CD4-positive, alpha-beta T cell treated with Interleukin-15 for 4 hours (primary cell): ENCODE measurements around the gene TBXA2R.
"Not testable (repeated sequence)": the region's sequence is repeated elsewhere in the genome, so short reads cannot be mapped to it uniquely, and the experiment has no call there.

ENCODE experiments used
- DNase-seq: peaks from one replicate; pipeline ENCODE4 v3.0.0-alpha.2; 2020; ENCODE audit warnings: low spot score

Gene TBXA2R

DNA sequence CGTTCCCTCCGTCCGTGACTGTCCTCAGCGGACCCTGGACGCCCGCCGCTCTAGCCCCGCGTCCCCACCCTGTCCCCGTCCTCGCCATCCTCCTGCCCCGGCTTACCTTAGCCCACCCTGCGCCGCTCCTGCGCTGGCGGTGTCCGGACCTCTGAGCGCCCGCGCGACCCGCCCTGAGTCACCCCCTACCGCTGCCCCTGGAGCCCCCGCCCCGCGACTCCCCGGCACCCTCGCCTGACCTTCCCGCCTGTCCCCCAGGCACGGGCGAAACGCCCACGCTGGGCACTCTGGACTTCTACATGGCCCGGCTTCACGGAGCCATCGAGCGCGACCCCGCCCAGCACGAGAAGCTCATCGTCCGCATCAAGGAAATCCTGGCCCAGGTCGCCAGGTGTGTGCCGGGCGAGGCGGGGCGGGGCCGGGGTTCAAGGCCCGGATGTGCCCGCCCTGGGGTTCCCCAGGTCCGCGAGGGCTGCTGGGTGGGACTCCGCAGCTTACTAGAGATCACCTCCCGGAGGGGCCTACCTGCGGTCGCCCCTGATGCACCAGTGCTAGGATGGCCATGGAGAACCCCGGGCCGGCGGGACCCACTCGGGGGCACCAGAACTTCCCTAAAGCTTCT is 28.8 kb downstream of the TBXA2R start:
- DNase-seq = no peak

DNA sequence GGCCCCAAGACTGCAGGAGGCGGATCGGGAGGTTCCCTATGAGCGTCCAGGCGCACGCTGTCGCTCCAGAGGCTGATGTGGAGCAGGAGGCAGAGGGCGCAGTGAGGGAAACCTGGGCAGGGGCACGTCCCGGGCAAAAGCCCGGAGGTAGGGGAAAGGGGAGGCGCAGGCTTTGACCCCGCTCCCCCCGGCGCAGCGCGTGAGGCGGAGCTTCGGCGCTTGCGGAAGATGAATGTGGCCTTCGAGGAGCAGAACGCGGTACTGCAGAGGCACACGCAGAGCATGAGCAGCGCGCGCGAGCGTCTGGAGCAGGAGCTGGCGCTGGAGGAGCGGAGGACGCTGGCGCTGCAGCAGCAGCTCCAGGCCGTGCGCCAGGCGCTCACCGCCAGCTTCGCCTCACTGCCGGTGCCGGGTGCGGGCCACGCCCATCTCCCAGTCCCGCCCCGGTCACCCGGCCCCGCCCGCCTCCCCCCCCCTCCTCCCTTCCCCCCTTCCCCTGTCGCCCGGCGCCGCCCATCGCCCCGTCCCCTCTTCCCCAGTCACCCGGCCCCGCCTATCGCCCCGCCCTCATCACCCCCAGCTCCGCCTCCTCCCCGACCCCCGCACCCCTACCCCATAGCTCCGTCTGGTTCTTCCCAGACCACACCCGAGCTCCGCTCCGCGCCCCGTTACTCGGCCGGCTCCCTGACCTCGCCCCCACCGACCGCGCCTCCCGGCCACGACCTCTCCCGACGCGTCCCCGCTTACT is 29.8 kb downstream of the TBXA2R start:
- no peak for DNase-seq

DNA sequence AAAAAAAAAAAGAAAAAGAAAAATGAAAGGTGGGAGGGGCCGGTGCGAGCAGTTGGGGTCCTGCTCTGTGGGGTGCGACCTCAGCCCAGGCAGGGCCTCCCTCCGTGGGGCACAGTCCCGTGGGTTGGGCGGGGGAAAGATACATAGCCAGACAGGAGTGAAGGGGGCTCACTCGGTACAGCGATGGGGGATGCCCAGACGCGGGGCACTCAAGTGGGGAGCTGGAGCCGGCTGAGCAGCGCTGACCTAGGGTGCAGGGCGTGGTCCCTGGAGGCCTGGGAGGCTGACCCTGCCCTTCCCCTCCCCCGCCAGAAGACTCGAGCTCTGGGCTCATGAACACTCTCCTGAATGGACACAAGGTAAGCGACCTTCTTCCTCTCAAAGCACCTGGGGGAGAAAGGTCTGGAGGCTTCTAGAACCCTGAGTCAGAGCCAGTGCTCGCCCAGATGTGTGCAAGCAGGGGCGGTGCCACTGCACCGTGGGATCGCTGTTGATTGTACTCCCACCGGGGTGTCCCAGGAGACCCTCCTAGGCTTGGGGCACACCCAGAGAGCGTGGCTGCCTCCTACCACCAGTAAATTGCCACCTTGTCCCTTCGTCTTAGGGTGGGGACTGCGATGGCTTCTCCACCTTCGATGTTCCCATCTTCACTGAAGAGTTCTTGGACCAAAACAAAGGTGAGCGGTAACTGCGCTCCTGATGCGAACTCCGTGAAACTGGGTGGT is 30.6 kb downstream of the TBXA2R start:
- DNase-seq = no peak

DNA sequence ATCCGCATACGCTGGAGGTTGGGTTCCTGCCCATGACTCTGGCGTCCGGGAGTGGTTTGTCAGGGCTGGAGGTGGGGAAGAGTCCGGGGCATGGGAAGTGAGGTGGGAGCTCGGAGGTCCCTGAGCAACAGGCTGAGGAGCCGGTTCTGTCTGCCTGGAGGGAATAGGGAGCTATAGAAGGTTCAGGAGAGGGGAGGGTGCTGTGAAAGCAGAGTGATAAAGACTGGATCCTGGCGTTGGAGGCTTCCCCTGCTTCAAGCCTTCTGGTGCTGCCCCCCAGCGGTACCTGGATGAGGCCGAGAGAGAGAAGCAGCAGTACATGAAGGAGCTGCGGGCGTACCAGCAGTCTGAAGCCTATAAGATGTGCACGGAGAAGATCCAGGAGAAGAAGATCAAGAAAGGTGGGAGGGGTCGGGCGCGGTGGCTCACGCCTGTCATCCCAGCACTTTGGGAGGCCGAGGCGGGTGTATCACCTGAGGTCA is 31.4 kb downstream of the TBXA2R start:
- DNase-seq = peak; percentile 9

DNA sequence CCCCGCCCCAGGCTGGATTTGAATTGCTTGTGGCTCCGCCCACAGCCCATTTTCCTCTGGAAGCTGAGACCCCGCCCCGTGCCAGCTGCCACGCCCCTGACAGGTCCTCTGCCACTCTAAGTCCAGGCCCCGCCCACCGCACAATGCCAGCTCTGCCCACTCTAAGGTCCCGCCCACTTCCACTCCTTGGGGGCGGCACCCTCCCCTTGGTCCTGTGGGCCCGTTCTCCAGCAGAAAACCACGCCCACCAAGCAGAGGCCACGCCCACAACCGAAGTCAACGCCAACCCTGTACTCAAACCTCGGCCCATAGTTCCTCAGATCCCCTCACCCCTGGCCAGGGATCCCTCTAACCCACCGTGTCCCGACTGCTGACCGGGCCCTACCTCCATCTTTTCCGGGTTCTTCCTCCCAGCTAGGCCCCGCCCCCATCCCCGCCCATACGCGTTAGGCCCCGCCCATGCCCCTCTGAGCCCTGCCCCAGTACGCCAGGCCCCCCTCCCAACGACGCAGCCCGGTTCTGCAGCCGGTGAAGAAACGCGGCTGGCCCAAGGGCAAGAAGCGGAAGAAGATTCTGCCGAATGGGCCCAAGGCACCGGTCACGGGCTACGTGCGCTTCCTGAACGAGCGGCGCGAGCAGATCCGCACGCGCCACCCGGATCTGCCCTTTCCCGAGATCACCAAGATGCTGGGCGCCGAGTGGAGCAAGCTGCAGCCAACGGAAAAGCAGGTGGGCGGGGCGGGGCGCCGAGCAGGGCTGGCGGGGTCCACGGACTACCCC is 32.6 kb downstream of the TBXA2R start:
- DNase-seq = peak; percentile 73

DNA sequence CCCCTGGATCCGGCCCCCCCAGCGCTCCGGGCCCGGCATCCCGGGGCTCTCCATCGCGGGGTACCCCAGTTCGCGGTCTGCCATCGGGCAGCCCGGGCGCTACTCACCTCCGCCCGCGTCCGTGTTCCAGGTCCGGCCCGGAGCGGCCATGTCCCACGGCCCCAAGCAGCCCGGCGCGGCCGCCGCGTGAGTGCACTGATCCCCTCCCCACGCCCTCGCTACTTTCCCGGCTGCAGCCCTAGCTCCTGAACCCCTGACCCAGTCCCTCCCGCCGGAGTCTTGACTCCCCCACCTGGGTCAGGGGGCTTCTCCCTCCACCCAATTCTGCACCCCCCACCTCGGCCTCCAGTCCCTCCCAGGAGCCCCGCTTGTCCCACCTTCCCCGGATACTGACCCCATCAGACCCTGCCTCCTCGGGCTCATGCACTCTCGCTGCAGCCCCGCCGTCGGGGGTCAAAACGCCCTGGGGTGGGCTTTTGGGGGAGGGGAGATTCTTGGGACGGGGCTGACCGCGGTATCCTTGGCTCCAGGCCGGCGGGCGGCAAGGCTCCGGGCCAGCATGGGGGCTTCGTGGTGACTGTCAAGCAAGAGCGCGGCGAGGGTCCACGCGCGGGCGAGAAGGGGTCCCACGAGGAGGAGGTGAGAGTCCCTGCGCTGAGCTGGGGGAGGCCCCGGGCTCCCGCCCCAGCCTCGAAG is 33.4 kb downstream of the TBXA2R start:
- no peak for DNase-seq

DNA sequence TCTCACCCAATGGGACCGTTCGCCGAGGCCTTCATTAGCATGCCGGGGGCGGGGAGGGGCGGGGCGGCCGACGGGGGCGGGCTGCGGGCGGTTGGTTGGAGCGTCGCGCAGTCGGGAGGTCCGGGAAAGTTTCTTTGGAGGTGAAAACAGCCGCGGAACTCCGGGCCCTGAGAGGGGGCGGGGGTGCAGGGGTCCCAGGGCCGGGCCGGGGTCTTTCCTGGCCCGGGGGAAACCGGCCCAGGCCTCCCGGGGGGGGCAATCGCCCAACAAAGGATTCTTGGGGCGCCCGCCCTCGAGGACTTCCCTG is 33.9 kb downstream of the TBXA2R start, which contains the start of gene HMG20B:
HMG20B (plus strand) TSS at position 90 of the 307 bp plus-strand sequence. CDS start 366 bp downstream, outside the sequence.
- DNase-seq = no peak

DNA sequence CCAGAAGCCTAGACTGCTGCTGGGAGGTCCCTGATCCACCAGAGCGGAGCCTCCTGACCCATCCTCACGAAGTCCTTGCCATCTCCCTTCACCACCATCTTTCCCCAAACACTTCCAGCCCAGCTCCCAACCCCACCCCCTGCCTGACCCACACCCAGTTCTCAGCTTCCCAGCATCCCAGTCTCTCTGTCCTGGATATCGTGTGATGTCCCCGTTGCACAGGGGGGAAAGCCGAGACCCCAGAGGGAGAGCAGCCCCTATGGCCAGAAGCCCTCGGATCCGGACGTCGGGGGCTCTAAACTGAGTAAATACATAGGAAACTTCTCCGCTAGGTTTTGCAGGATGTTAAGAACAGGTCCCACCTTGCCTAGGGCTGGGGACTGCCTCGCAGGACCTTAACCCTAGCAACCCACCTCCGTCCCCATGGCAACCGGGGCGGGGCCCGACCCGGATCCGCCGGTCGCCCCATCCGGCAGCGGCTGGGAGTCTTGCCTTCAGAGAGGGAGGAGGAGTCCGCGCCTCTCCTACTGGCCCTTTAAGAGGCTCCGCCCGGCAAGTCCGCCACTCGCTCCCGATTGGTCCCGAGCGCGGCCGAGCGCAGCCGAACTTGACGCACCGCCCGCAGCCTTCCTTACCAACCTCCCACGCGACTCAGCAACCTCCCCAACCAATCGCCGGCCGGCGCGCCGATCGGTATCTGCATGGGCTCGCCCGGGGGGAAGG is 34.4 kb downstream of the TBXA2R start:
- peak; percentile 99 for DNase-seq

DNA sequence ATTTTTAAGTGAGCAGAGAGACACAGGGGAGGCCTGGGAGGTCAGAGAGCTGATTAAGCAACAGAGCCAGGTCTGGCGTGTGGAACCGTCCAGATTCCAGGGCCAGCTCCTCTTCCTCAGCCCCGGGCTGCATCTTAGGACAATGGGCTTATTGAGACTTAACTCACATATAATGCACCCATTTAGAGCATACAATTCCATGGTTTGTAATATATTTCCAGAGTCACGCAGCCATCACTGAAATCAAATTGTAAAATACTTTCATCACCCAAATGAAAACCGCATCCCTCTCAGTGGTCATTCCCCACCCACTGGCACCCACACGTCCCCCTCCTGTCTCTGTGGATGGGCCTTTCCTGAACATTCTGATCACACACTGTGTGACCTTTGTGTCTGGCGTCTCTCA is 36.1 kb downstream of the TBXA2R start:
- DNase-seq = no peak

DNA sequence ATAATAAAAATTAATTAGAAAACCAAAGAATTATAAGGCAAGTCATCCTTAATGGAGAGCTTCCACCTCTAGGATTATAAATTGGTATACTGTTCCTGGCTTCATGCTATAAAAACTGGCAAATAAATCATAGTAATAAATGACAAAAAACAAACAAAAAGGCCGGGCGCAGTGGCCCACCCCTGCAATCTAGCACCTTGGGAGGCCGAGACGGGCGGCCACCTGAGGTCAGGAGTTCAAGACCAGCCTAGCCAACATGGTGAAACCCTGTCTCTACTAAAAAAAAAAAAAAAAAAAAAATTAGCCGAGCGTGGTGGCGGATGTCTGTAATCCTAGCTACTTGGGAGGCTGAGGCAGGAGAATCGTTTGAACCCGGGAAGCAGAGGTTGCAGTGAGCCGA is 36.6 kb downstream of the TBXA2R start:
- DNase-seq = not testable (repeated sequence)

DNA sequence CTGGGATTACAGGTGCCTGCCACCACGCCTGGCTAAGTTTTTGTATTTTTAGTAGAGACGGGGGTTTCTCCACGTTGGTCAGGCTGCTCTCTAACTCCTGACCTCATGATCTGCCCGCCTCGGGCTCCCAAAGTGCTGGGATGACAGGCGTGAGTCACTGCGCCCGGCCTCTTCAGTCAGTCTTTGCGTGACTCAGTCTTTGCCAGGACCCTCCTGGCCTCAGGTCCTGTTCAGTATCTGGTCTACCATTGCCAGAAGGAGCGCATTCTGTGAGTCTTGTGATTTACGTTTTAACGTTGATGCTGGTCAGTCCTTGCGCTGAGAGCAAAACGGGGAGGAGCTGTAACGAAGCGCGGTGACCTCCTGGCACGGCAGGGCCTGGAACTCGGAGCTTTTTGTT is 41.5 kb downstream of the TBXA2R start:
- no peak for DNase-seq

DNA sequence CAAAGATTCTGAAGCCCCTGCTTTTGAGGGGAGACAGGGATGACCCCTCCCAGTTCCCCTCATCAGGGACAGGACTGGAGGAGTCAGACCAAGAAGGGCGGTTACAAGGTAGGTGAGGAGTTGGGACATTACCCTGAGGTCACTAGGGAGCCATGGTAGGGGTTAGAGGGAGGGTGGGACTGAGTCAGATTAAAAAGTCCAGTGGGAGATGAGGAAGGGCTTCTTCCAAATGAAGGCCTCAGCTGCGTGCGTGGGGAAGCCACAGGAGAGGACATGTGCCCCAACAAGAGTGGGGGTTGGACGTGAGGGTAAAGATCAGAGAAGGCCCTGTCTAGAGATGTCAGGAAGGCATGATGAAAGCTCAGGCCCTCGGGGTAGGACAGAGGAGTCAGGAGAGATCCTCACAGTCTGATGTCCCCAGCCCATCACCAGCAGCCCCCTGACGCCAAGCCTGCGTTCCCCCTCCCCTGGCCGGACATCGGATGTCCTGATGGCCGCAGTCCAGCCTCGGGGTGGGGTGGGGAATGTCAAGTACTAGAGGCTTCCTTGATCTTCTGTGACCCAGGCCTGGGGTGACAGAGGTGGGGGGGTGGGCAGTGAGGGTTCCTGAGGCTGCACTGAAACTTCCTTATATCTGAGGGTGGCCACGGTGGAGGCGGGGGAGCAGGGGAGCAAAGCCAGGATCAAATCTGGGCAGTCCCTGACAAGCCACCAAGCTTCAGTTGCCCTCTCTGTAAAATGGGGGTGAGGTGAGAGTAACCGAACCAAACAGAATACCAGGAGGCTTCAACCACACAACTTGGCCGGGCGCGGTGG is 42.8 kb downstream of the TBXA2R start:
- DNase-seq = no peak

DNA sequence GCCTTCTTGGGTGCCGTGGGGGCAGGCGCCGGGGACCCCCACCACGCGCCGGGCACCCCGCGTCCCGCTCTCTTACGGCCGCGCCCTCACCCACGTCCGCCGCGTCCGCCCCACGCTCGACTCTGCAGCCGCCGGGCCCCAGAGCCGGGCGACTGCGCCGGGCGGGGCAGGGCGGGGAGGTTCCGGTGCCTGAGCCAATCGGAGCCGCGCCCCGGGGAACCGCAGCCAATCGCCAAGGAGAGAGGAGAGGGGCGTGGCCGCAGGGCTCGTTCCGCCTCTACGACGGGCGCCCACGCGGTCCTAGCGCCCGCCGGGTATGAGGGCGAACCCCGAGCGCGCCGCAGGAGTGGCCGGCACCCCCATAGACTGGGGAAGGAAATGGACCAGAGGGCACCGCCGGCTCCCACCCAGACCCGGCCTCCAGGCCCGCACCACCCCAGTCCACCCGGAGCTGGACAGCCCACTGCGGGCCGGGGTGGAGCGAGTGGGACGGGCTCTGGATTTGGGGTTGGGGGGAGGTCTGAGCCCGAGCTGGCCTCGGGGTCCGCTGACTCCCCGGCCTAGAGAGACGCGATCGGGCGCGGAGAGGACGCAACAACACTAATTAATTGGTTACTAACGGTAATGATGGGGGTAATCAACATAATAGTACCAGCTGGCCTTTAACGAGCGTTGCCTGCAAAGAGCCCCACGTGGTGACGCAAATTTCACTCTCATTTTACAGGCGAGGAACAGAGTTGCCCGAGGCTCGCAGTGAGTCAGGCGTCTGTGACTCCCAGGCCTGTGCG is 49.0 kb downstream of the TBXA2R start, which contains the start of gene MFSD12:
MFSD12 (minus strand) TSS at position 126 of the 788 bp plus-strand sequence. CDS start 183 bp downstream, outside the sequence.
- DNase-seq = peak; percentile 95

DNA sequence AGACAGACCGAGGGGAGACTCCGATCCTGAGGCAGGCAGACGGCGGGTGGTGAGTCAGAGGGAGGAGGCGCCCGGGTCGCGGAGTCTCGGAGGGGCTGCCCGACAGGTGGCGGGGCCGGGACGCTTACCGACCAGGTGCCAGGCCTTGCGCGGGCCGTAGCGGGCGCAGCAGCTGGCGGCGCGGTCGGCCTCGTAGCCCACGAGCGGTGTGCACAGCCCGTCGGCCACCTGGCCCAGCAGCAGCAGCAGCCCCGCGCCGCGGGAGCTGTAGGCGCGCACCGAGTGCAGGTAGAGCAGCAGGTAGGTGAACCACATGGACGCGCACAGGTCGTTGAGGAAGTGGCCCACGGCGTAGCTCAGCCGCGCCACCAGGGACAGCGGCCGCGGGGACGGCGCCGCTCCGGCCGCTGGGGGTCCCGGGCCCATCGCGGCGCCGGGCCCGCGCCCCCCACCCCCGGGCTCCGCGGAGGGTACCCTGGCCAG is 49.7 kb downstream of the TBXA2R start:
- peak; percentile 59 for DNase-seq

DNA sequence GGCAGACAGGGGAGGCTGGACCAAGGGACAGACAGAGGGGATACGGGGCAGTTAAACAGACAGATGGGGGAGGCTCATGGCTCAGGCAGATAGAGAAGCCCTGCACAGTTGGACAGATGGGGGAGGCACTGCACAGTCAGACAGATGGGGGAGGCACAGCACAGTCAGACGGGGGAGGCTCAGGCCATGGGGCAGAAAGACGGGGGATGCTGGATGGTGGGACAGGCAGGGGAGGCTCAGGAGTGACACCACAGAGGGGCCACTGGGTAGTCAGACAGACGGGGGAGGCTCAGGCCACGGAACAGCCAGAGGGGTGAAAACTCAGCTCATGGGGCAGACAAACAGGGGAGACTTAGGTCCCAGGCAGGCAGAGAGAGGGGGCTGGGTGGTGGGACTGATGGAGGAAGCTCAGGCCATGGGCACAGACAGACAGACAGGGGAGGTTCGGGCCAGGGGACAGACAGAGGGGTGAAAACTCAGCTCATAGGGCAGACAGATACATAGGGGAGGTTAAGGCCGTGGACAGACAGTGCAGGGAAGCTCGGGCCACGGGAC is 50.2 kb downstream of the TBXA2R start:
- DNase-seq = no peak

DNA sequence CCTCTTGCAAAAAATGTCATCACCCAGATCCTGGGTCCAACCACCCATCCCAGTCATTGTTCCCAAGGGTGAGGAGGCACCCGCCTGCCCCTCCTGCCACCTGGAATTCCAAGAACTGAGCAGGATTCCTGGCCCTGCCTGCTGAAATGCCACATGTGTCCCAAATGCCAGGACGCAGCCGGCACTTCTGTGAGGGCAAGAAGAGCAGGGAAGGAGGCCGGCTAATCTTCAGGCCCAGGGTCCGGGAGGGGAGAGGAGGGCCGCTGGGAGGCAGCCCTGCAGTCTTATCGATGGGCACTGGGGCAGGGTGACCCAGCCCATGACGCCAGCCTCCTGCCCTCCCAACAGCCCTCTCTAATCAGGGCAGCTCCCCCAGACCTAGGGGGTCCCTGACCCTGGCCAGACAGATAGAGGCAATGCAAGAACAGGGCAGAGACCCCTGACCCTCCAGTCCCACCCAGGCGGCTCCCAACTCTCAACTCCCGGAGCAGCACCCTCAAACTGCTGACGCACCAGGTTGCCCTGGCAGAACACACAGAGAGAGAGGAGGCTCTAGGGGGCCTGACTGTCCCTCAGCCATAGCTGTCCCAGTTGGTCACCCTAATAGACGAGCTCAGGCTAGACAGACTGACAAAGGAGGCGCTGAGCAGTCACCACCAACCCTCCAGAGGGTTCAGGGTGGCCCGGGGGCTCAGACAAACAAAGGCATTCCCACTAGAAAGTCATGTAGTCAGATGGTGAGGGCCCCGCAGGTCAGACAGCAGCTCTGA is 50.8 kb downstream of the TBXA2R start:
- no peak for DNase-seq

DNA sequence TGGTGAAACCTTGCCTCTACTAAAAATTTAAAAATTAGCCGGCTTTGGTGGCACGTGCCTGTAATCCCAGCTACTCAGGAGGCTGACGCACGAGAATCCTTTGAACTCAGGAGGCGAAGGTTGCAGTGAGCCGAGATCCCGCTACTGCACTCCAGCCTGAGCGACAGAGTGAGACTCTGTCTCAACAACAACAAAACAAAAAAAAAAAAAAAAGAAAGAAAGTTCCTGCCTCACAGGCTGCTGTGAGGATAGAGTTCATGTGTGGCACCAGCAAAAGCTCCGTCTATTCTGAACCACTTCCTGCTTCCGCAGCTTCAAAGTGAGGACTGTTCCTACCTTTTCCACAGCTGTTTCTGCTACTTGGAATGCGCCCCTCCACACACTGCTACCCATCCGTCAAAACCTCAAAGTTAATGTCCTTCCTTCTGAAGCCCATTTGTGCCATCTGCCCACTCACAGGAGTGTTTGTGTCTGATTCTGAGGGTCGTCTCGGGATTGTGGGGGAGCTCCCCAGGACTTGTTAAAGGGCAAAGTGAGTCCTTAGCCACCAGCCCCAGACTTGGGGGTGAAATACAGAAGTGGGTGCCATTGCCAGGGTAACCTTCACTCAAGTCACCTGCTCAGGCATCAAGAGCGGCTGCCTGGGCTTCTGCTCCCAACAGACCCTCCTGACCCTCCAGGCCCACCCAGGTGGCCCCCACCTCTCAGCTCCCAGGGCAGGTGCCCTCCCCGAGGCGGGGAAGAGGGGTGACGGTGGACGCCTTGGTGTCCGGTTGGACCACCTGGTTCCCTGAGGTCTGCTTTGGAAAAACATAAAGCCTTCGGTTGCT is 52.2 kb downstream of the TBXA2R start:
- DNase-seq = peak; percentile 49
